GDM1 (cell line): ENCODE measurements around the gene ZIC4.

ENCODE experiments used
- DNase-seq: peaks from one replicate; lab custom pipeline; 2025; lab: John Stamatoyannopoulos, UW

Gene ZIC4

DNA sequence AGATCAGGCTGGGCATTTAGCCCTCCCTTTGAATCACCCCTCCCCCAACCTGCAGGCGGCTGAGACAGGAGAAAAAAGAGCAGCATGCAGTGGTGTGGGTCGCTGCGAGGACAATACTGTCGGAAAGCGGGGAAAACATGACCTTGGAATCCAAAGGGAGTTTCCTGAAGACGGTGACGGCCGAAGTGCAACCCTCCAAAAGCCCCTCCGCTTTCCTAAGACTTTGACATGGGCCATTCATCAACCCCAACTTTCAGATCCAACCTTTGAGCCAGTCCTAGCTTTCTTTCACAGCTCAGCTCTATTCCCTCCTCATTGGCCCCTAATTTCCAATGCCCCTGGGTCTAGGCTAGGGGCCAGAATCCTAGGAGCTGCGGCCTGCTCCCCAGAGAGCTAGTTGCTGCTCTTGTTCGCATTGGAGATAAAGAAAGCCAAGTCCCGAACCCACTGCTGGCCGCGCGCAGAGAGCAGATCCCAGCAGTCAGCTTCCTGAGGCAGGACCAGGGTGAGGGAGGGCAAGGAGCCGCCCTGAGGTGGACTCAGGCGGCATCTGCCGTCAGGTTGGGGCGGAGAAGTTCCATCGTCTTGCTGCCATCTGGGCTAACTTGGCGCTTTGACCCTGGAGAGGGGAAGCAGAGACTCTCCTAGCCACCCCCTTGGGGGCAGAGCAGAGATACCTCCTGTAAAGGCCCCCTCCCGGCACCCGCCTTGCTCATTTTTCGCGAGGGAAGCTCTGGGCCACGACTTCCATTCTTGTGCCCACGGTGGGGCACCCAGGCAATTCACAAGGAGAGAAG is 914 bp downstream of the ZIC4 start:
- DNase-seq = no peak

DNA sequence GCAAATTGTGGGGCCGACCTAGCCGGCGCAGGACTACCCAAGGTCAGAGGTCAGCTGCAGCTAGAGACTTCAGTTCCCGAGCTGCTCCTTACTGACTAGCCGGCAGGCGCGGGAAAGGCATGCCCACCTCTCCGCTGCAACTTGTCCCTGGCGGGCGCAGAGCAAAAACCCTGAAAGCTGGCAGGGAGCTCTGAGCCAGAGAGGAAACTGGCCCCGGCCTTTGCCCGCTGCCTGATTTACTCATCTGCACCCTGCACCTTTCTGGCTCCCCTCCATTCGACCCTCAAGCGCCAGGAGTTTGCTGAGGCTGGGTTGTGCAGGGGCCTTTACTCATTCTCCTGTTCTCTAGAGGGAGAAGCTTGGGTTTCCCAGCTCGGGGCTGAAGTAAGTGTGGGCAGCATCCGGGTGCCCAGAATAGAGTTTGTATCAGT is 1.5 kb downstream of the ZIC4 start:
- no peak for DNase-seq

DNA sequence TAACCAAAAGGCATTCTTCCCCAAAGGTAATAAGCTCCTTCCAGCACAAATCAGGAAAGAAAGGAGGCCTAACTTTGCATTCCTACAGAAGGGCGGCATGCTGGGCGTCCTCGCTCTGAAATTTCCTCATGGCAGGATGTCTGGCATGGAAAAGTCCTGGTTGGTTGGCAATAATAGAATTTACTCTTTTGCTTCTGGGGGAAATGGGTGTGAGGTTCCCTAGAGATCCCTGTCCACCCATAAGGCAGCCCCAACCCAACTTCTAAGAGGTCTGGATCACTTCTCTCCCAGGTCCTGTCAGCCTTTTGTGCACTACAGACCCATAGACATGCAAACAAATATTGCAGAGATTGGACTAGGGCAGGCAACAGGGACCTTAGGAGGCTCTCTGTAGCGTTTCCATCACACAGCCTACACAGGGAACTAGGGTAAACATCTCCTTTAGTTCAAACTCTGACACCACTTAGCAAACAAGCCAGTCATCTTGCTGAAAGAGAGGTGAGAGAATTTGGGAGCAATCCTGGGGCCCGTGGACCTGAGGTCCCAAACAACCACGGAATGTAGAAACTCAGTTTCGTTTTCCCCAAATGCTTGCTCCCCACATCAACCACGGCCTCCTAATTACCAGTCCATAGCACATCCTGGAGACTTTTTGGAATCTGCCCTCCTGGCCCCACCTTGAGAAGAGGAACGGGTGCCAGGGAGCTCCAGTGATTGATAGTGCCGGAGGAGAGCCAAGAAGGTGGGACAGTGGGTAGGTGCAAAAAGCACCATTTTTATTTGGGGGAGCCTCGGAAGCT is 2.1 kb downstream of the ZIC4 start:
- DNase-seq = no peak

DNA sequence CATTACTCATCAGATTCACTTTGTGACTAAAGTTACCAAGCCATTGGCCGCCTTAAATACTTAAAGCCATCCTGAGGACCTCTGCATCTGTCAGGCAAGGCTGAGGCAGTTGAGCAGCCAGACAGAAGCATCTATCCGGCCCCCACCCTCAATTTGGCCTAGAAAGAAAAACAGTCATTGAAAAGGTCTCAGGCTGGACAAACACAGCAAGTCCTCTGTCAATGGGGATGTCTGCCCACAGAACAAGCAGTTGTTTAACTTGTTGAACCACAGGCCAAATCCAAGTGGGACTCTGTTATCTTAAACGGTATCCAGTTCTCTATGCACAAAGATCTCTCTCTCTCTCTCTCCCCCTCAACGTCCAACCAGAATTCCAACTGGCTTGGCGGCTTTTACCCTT is 2.8 kb downstream of the ZIC4 start:
- no peak for DNase-seq

DNA sequence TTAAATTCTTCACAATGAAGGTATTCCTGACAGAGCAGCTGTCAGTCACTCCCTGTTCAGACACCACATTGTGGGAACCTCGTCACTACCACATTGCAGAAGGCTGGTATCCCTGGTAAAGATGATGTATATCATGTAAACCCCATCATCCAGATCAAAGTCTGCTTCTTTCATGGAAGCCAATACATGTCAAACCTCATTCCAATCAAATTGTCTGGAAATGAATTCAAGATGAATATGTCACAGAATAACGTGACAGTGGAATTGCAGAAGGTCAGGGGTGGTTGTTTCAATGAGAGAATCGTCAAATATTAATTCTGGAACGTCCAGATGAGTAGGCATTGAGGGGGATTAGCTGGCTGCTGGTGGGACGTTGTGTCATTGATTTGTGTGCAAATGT is 4.2 kb downstream of the ZIC4 start:
- DNase-seq = no peak

DNA sequence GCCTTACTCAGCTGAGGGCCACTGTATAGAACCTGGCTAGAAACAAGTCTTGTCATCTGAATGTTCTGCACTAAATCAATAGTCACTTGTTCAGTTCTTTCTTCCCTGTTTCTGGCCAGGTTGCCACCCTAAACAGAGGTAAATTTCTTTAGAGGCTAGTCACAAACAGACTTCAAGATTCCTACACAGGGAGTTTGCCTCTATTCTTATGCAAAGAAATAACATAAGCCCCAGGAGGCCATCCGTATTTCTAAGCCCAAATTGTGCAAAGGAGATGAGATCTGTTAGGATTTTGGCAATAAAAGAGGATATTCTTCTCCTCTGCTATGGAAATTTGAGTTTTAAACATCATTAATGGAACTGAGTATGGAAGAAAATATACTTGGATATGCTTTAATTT is 4.9 kb downstream of the ZIC4 start:
- DNase-seq = no peak

DNA sequence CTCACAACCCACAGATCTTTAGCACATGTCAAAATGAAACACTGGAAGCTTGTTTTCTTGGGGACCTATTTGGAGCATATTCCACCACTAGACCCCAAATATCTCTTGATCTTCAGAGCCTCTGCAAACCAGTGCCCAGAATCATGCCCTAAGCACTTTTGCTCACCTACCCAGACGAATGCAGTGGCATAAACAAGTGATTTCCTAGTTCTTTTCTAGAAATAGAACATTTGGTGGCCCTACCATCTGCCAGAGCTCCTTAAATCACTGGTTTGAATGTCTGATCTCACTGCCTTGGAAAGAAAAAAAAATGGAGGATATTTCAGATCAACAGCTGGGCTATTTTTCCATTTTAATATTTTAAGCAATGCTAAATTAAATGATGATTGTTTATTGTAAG is 5.3 kb downstream of the ZIC4 start:
- DNase-seq = no peak

DNA sequence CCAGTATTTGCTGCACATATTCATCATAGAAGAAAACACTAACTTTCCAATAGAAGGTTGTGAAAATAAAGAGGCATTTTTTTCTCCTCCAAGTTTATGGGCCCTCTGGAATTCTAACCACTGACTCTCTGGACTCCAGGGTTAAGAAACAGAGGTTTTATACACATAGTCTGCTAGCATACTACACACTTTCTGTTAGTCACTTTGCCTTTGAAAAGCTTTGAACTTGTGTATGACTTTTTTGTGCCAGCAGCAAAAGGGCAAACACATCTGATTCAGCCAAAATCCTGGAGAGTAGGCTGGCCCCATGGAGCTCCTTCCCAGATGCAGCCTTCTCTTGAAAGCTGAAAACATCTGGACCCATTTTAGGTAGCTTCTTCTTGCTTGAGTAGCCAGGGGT is 6.2 kb downstream of the ZIC4 start:
- no peak for DNase-seq

DNA sequence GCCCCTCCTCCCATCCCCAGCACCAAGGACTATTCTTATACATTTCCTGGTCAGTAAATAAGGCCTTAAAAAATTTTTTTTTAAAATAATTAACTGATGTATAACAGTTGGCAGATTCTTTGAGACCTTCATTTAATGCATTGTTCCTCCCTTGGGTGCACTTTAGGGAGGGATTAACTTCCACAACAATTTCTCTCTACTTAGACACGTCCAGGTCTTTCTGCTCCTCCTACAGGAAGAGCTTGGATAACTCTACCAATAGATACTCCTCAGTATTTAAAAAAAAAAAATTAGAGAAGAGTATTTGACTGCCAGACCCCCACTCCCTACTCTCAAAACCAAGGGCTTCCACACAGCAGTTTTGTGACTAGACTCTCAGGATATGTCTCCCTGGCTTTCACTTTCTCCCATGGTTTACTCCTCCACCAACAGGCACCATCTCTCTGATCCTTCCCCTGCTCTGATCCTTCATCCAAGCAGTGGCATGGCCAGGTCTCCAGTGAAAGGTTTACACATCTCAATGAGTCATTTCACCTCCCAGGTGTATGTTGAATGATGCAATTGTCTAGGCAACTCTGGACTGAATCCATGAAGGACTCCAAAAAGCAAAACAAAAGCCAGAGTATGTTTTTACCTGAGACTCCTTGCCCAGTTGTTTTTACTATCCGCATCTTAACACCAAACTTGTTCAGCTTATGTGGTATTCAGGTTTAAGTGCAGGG is 7.4 kb downstream of the ZIC4 start:
- DNase-seq = no peak

DNA sequence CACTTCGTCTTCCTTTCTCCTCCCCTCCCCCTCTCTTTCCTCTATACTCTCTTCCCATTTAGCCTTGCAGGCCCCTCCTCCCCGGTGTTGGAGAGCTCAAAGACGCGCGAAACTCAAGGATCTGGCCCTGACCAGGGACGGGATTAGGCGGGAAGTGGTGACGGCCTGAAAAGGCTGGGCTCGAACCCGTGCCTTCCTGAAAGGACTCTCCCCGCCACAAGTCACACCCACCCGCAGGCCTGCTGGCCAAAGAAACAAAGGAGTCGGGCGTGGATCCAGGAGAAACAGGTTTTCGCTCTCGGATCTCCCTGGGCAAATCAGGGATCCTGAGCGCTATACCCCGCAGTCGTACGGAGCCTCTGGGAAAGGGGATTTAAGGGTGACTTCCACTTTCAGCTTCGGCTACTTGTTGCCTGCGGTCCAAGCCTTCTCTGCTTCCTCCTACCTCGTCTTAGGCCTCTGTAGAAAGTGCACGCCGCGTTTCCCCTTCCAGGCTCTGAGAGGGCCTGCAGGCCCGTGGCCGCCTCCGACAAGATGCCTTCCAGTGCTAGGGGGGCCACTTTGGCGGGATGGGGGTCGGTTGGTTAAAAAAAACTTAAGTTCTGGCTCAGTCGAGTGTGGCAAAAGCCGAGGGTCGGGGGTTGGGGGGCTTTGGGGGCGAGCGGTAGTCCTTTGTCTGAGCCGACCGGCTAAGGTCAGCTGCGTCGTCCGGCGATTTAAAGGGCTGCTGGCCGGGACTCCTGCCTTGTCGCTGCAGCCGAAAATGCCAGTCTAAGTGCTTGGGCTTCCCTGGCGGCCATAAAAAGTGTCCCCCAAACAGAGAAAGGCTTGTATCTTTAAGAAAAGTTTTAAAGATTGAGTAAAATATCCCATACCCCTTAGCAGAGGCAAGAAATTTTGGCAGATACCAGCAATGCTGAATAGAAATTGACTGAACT is 8.2 kb downstream of the ZIC4 start:
- no peak for DNase-seq

DNA sequence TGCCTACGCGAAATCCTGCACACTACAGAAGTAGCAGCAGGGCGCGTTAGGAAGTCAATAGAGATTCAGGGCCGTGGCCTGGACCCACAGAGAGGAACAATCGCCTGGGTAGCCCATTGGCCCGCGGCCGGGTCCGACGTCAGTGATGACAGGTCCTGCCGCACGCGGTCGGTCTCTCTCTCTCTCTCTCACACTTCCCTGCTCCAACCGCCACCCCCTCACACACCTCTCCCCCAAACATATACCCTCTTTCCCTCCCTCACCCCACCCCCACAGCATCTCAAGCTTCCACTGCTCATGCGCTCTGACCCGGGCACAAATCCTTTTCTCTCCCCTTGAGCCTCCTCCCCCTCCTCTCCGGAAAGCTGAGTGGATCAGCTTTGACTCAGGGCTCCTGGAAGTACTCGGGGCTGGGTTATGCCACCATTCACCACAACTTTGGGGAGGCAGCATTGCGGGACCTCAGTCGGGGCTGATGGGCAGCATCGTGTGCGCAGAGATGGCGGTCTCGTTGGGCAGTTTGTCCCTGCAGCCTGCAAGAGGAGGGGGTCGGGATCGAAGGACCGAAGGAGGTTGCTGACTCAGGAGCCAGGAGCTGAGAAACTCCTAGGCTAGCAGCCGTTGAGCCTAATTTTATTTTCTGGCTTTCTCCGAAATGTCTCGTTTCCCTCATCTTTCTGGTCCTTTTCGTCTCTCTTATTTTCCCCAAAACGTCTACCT is 9.0 kb downstream of the ZIC4 start:
- DNase-seq = no peak

DNA sequence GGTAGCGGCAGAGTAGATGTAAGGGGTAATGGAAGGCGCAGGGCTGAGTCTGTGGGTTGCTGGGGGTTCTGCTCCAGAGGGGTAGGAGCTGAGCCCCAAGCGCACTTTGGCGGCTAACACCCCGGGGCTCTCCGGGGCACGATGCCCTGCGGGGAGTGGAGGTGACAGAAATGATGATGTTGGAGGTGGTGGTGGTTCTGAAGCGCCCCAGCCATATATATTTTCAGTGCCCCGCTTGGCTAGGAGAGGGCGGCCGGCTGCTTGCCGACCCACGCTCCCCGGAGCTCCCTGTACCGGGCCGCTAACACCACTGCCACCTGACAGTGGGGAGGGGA is 9.7 kb downstream of the ZIC4 start:
- DNase-seq = no peak

DNA sequence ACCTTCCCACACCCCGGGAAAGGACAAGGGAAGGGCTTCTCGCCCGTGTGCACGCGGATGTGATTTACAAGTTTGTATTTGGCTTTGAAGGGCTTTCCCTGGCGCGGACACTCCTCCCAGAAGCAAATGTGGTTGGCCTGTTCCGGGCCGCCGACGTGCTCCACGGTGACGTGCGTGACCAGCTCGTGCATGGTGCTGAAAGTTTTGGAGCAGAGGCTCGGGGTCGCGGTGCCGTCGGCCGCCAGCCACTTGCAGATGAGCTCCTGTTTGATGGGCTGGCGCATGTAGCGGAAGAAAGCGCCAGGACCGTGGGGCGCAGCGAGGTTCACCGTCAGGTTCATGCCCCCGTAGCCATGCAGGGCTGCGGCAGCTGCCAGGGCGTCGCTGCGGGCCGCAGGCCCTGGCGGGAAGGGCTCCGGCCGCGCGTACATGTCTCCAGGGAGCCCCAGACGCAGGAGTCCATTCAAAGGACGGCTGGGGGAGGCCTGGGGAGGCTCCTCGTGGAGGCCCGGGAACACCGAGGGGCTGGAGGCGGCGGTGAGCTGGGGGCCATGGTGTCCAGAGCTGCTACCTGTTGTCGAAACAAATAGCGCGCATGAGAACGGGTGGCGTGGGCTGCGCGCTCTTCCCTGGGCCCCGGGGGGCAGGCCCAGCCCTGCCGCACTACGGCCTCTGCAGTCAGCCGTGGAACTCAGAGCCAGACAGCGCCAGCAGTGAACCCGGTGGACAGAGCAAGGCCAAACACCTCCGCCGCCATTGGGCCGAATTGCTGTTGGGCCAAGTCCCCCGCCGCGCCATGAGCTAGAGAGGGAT is 10.2 kb downstream of the ZIC4 start:
- no peak for DNase-seq

DNA sequence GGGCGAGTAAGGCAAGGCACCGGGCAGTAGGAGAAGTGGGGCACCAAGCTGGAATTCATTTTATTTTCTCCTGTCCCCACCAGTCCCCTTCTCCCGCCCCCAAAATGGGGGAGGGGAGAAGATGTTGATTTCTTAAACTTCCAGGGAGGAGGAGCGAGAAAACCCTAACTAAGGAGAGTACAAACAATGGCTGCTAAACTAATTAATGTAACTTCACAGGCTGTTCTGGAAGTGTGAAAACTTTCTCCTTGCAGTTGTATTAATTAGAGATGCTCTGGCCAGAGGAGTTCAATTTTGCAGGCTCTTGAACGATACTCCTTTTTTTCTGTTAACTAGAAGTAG is 11.5 kb downstream of the ZIC4 start:
- no peak for DNase-seq

DNA sequence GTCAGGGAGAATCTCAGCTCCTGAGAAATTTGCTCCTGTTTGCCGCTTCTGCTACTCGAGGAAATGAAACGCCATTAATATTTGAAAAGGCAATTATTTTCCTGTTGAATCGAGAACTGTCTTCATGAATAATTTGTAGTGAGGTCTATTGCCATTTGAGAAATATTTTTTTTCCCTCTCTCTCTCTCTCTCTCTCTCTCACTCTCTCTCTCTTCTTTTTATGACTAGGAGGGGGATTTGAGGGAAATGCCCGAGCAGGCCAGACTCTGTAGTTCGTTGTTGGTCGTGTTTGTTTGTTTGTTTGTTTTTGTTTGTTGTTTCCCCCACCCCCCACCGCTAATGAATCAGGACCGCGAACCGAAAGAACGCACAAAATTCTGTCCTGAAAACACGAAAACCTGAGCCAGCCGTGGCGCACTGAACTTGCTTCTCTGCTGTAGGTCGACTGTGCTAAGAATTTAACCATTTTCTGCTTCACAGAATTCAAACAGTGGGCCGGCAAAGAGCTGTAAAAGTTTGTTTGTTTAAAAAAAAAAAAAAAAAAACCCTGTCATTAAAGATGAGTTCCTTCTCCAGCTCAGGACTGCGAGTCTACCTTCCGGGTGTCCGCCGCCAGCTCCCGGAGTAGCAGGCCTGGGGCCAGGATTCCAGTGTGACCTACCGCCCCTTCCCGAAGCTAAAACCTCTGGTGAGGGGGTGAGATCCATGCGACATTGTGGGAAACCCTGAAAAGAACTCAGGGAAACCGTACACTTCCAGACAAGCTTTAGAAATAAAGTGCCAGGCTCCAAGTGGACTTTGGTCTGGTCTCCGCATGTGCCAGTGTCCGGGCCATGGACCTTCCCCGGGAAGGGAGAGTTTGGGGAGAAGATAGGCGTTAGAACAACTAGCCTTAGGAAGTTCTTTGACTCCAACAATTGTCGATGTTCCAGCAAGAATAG is 12.1 kb downstream of the ZIC4 start:
- DNase-seq = no peak

DNA sequence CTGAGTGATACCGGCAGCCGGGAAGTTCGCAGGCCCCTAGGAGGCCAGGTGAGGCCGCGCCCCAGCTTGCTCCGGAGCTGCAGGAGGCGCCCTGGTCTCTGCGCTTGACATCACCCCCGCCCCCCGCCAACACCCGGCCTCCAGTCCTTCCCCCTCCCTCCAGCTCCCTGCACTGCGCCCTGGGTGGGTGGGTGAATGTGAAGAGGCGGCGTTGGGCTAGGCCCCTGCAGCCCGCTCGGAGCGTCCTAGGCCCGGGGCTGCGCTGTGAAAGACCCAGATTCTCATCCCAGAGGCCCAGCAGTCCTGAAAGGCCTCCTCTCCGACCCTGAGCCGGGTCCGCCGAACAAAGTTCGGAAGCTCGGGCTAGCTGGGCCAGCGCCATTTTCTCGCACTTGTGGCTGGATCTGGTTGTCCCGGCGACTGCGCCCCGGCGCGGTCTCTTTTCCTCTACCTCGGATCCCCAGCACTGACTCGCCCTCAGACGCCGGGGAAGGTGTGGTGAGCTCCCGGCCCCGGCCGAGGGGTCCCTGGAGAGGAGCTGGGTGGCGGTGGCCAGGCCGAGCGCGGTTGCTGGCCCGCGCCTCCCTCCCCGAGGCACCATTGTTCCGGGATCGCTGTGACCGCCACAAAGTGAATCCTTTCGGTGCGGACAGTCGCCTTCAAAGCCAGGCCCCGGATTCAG is 12.9 kb downstream of the ZIC4 start:
- DNase-seq = no peak

DNA sequence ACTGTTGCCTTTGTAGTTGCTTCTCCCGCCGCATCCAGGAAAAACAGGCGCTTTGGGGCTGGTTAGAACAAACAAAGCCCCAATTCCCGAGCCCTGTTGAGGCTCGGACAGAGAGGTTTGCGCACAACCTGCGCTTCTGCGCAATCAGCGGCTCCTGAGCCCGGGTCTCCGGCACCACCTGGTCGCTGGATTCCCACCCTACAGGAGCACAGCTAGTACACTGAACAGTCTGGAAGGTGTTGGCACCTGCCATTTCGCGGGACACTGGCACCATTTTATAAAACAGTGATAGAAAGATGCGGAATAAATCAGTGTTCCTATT is 13.8 kb downstream of the ZIC4 start:
- no peak for DNase-seq

DNA sequence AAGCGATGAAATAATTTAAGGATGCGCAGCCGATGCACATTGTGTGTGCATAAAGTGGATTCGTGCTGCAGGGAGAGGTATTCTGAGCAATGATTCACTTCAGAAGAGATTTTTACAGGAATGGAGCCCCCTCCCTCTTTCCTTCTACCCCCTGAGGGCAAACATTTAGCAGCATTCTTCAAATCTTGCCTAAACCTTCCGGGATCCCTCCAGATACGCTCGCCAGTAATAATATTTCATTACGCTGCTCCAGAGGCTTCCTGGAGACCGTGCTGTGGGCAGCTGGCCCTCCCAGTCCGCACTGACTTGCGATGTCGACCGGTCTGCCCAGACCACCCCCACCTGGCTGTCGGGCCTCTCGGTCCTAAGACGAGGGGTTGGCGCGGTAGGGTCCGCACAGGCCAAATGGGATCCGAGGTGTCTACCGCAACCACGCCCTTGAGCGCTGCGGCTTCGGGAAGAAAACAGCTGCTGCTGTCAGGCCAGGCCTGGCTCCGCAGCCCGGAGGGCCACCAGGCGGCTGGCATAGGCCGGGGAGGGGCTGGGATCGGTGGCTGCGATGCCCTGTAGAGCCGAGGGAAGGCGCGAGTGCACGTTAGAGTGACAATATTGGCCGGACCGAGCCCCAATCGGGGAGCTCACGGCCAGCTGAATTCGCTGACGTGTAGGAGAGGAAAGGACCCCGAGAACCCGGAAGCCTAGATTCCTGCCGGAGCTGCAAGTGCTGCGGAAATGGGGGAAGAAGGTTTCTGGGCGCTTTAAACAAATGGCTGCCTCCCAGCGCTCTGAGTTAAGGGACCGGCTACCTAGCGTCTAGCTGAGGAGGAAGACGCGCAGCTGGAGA is 14.3 kb downstream of the ZIC4 start:
- DNase-seq = no peak
